Measurements from ENCODE around the gene PDE3A.

DNA sequence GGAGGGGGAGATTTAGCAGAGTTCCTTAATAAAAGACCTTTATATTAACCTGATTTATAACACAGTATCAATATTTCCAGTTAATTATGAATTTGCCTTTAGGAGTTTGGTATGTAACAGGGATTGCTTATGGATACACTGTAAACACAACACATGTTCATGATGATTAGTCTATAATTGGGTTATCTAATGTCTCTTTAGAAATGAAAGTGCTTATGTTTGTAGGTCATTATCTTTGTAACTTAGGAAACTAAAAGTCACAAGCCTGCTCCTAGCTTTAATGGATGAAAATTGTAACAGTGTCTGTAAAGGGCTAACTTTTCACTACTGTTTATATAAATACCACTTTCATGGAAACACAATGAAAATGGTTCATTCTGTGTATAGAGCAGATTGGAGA lies 9.4 kb downstream of the PDE3A start:
- TF ChIP-seq, protein P1, sequence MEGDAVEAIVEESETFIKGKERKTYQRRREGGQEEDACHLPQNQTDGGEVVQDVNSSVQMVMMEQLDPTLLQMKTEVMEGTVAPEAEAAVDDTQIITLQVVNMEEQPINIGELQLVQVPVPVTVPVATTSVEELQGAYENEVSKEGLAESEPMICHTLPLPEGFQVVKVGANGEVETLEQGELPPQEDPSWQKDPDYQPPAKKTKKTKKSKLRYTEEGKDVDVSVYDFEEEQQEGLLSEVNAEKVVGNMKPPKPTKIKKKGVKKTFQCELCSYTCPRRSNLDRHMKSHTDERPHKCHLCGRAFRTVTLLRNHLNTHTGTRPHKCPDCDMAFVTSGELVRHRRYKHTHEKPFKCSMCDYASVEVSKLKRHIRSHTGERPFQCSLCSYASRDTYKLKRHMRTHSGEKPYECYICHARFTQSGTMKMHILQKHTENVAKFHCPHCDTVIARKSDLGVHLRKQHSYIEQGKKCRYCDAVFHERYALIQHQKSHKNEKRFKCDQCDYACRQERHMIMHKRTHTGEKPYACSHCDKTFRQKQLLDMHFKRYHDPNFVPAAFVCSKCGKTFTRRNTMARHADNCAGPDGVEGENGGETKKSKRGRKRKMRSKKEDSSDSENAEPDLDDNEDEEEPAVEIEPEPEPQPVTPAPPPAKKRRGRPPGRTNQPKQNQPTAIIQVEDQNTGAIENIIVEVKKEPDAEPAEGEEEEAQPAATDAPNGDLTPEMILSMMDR (conservative IDR thresholded peaks at IDR 0.05; ENCODE audit: low read length) = no peak
- no peak for TF ChIP-seq EZH2phosphoT487 (IDR thresholded peaks at IDR 0.05; ENCODE audit: borderline replicate concordance)

Measured in Loucy (cell line).